HG02759 (cell line): ENCODE results near the gene SLC26A11.

Experiments
- ATAC-seq: cut with Tn5 transposase; IDR thresholded peaks from one replicate; pipeline ENCODE4 v1.9.1; 2021; ENCODE audit warnings: mild to moderate bottlenecking, moderate library complexity; ENCODE audit not compliant: unreplicated experiment

SLC26A11 gene

GRCh38 chr17:80216473-80217456 is 3.5 kb upstream of the SLC26A11 start:
- no peak for ATAC-seq

GRCh38 chr17:80217703-80218362 is 2.4 kb upstream of the SLC26A11 start:
- no peak for ATAC-seq

DNA sequence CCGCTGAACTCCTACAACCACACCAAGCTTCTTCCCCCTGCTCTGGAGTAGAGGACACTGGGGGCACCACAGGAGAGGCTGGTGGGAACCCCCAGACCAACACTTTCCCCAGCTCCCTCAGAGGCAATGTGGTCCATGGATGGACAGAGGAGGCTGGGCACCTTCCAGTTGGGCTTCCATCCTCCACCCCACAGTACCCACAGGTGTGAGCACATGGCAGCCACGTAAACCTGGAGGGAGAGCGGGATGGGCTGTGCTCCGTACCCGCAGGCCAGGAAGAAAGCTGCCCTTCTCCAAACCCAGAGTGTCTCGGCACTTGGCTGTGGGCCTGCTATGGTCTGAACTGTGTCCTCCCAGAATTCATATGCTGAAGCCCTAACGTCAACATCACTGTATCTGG is 1.8 kb upstream of the SLC26A11 start:
- no peak for ATAC-seq

DNA sequence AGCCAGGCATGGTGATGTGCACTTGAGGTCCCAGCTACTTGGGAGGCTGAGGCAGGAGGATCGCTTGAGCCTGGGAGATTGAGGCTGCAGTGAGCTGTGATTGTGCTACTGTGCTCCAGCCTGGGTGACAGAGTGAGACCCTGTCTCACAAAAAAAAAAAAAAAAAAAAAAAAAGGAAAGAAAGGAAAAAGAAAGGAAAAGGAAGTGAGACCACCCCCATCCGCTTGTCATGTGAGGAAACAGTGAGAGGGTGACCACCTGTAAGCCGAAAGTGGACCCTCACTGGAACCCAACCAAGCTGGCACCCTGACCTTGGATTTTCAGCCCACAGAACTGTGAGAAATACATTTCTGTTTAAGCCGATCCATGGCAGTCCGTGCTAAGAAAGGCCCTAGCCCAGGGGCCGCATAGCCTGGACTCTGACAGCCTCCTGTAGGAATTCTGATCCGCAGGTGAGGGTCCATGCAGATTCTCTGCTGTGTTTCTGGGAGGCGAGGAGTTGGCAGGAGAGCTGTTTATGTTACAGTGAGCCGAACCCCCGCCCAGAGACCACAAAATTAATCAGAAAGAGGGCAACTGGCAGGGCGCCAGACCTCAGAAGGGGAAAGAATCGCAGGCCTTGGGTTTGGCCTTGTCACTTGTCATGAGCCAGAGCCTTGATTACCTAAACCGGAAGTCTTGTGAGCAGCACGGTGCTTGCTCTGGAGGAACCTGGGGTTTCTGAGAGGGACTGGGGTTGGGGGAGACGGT is 1.0 kb upstream of the SLC26A11 start:
- ATAC-seq: peak; percentile 57

DNA sequence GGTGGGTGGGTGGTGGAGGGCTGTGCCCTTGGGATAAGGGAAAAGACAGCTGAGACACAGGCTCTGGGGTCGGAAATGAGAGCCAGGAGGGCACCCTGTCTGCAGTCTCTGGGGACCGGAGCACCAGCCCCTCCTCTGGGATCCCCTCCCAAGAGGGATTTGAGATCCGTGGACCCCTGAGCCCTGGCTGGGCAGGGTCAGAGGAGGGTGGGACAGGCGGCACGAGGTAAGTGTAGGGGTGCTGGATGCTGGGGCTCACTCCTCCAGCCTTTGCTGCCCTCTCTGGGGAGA is 519 bp upstream of the SLC26A11 start:
- no peak for ATAC-seq

GRCh38 chr17:80220736-80221215 is 549 bp downstream of the SLC26A11 start:
- no peak for ATAC-seq

DNA sequence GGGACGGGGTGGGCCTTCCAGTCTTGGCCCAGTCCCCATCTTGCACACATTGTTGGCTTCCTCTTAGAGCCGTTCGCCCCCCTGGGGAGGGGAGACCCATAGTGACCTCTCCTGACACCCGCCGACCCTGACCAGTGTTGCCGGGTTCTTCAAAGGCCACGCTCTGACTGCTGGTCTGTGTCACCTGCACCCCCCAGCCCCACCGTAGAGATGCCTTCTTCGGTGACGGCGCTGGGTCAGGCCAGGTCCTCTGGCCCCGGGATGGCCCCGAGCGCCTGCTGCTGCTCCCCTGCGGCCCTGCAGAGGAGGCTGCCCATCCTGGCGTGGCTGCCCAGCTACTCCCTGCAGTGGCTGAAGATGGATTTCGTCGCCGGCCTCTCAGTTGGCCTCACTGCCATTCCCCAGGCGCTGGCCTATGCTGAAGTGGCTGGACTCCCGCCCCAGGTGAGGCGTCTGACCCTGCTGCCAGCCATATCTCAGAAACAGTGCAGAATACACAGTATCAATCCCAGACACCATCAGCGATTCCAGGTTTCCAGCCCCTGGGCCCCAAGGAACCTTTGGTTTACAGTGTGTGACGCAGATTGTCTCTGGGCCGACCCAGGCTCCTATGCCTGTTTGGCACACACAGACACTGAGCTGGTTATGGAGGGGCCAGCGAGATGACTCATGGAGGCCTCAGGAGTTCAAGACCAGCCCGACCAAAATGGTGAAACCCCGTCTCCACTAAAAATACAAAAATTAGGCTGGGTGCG is 1.3 kb downstream of the SLC26A11 start:
- no peak for ATAC-seq

DNA sequence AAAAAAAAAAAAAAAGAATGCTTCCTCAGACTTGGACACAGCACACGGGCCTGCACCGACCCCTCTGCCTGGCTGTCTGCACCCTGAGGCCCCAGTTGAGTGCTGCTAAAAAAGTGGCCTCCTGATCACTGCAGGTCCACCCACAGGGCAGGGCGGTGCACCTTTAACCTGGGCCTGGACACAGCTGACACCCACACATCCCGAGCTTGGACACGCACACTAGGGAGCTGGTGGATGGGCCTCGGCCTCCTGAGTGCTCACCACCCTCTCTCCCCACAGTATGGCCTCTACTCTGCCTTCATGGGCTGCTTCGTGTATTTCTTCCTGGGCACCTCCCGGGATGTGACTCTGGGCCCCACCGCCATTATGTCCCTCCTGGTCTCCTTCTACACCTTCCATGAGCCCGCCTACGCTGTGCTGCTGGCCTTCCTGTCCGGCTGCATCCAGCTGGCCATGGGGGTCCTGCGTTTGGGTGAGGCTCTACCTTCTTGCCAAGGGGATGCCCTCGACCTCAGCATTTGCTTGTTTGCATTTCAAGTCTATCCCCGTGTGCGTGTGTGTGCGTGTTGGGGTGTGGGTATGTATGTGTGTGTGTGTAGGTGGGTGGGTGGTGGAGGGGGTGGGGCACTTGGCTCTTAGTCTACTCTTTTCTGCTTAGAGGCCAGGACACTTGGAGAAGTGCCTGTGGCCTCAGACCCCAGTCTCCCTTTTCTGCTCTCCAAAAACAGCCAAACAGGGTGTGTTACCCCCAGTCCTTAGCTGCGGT is 2.3 kb downstream of the SLC26A11 start:
- no peak for ATAC-seq

- no peak for ATAC-seq
Observed at GRCh38 chr17:80223142-80223815, 3.1 kb downstream of the SLC26A11 start.

GRCh38 chr17:80223838-80224497 is 3.7 kb downstream of the SLC26A11 start:
- ATAC-seq: no peak

DNA sequence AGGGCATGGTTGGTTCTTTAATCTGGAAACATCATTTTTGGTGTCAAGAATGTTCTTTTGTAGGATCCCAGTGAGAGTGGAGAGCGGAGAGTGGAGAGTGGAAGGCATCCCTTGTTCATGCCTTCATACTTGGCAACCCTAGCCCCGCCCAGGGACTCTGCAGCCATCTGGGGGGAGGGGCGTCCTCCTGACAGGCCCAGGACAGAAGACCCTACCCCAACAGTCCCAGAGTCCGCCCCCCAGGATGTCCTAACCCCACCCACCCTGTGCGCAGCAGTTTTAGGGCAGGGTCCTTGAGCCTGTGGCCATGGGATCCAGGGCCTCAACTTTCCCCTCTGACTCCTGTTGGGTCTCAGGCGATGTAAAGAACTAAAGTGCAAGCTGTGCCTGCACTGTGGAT is 4.5 kb downstream of the SLC26A11 start:
- no peak for ATAC-seq

- ATAC-seq: no peak
Observed at GRCh38 chr17:80225230-80225629, 5.0 kb downstream of the SLC26A11 start.

- ATAC-seq: no peak
Observed at GRCh38 chr17:80227156-80227555, 6.9 kb downstream of the SLC26A11 start.

- no peak for ATAC-seq
Observed at GRCh38 chr17:80227666-80228065, 7.4 kb downstream of the SLC26A11 start.

DNA sequence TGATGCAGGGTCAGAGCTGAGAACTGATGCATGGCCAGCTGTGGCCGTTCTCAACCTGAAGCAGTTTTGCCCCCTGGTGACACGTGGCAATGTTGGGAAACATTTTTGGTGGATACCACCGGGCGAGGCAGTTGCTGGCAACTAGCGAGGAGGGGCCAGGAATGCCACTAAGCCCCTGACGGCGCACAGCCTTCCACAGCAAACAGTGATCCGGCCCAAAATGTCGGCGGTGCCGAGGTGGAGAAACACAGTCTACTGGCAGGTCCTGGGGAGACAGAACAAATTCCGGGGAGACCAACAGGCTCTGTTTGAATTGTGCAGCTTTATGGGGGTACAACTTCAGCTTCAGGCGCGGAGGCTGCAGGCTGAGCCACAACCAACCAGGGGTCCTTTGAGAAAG is 8.2 kb downstream of the SLC26A11 start:
- ATAC-seq: no peak

DNA sequence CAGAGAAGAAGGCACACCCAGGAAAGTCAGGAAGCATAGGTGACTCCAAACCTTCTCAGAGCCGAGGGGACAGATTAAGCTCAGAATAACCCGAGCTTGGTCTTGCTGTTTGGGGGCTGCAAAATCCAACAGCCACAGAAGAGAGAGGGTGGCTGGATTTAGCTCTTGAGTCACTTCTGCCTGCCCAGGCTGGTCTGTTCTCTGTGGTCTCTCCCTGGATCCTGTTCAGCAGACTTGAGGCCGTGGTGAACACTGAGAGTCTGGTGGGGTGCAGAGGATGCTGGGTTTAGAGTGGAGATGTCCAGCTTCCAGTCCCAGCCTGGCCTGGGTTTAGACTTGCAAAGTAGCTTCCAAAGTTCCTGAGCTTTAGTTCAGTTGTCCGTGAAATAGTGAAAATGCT is 8.8 kb downstream of the SLC26A11 start:
- no peak for ATAC-seq

DNA sequence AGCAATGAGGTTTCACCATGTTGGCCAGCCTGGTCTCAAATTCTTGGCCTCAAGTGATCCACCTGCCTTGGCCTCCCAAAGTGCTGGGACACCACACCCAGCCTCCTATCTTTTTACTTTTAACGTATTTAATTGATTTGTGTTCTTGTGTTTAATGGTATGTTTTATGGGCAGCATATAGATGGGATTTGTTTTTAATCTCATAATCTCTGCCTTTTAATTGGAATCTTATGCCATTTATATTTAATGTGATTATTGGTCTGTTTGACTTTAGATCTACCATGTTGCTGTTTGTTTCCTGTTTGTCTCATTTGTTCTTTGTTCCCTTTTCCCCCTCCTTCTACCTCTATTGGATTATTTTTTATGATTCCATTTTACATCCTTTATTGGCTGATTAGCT is 12.2 kb downstream of the SLC26A11 start:
- no peak for ATAC-seq

GRCh38 chr17:80233202-80233601 is 13.0 kb downstream of the SLC26A11 start:
- no peak for ATAC-seq

DNA sequence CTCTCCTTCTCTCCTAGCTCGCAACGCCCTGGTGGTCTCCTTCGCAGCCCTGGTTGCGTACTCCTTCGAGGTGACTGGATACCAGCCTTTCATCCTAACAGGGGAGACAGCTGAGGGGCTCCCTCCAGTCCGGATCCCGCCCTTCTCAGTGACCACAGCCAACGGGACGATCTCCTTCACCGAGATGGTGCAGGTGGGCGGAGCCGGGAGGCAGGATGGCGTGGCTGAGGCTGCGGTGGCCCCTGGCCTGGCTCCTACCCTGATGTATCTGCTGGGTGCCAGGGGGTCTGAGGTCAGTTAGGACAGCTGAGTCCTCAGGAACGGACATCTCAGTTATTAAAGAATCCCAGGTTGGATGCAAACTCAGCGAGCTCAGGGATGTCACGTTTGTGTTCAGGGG is 16.7 kb downstream of the SLC26A11 start:
- no peak for ATAC-seq
